Hematopoietic multipotent progenitor cell treated with erythropoietin and hydrocortisone succinate and interleukin-3 and kit ligand, for 4 days (in vitro differentiated cells): ENCODE measurements around the gene MGLL.

Source experiments
- DNase-seq: peaks from one replicate; pipeline ENCODE4 v3.0.0-alpha.2; 2015

MGLL gene

GRCh38 chr3:127771746-127772145 is 50.6 kb downstream of the MGLL start:
- DNase-seq, result no peak

DNA sequence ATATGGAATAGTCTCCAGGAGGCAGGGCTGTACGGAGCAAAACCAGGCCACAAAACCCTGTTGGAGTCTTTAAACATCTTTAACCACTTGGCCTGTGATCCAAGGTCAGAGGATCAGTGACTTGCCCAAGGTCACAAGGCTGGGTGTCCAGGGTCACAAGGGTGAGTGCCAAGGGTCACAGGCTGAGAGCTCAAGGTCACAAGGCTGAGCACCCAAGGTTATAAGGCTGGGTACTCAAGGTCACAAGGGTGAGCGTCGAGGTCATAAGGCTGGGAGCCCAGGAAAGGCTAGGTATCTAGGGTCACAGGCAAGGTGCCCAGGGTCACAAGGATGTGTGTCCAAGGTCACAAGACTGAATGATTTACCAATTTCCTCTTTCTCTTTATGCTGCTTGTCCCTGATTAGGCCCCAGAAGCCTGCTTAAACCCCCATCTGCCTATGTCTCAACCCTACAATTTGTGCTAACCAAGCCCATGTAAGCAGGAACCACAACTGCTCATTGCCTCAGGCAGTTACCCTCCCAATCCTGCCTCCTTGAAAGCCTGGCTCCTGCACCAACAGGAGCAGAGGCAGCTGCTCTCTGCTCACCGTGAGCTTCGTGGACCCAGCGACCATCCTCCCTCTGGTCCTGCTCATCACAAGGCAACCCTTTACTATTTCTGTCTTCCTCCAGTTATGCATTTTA is 51.5 kb downstream of the MGLL start:
- DNase-seq, result peak; percentile 89

- DNase-seq, result no peak
Measured at GRCh38 chr3:127769284-127770081, 52.8 kb downstream of the MGLL start.

GRCh38 chr3:127768346-127769008 is 53.8 kb downstream of the MGLL start:
- DNase-seq, result peak; percentile 59

DNA sequence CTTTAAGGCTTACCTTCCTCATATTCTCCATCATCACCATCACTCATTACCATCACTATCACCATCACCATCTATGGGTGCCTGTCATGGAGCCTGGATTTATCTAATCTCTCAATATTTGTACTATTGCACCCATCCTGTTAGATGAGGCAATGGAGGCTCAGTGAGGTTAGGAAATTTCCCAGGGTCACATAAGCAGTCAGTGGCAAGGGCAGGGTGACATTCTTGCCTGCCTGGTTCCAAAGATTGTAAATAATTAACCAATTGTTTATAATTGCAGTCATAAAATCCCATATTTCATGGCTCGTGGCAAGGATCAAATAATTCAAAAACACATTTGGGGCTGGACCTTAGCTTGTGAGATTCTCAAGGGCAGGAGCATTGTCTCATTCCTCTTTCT is 55.2 kb downstream of the MGLL start:
- DNase-seq, result no peak

- no peak for DNase-seq
Measured at GRCh38 chr3:127765735-127766134, 56.6 kb downstream of the MGLL start.

DNA sequence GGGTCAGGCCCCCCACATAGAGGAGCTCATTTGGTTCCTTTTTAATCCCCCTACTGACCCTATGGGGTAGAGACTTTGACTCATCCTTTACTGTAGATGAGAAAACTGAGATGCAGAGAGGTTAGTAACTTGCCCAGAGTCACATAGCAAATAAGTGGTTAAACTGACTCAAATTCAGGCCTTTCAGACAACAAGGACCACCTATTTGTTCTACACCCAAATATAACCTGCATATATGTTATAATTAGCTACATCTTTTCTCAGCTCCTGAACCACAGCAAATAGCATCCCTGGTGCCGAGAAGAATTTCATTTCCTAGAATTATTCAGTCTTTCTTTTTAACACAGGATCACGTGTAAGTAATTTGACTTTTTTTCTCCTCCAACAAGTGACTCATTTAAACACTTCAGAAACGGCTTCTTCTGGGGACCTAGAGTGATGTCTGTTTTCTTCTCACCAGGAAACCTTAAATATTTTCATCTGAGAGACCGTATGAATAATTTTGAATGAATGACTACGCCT is 57.4 kb downstream of the MGLL start:
- no peak for DNase-seq

GRCh38 chr3:127764301-127764700 is 58.0 kb downstream of the MGLL start:
- DNase-seq, result no peak

DNA sequence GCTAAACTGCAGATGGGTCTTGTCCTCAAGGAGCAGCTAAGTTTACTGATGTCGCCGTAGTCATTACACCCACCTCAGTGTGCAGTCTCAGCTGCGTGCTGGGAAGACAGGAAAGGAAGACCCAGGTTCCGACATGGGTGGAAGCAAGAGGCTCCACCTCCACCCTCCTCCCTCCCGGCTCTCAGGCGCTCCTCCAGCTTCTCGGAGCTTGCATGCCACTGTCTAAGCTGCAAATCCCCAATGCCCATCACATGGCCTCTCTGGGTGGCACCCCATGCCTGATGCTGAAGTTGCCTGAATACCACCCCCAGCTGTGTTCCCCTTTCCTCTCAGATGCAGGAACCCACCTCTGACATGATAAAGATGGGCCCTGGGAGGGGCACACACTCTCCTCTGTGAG is 58.5 kb downstream of the MGLL start:
- DNase-seq, result no peak

GRCh38 chr3:127763337-127763736 is 59.0 kb downstream of the MGLL start:
- DNase-seq, result no peak

DNA sequence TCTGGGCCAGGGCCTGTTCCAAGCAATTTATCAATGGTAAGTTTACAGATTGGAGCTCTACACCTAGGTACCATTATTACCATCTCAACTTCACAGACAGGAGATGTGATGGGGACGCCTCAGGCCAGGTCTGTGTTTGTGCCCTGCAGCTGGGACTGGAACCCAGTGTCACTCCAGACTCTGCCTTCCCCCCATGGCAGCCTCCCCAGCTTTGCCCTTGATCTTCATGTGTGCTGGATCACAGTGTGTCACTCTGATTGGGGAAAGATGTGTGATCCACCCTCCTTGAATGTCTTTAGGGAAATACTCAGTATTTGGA is 59.6 kb downstream of the MGLL start:
- no peak for DNase-seq

- peak; percentile 93 for DNase-seq
Measured at GRCh38 chr3:127762077-127762786, 60.1 kb downstream of the MGLL start.

GRCh38 chr3:127761441-127761801 is 60.9 kb downstream of the MGLL start:
- DNase-seq, result peak; percentile 88

DNA sequence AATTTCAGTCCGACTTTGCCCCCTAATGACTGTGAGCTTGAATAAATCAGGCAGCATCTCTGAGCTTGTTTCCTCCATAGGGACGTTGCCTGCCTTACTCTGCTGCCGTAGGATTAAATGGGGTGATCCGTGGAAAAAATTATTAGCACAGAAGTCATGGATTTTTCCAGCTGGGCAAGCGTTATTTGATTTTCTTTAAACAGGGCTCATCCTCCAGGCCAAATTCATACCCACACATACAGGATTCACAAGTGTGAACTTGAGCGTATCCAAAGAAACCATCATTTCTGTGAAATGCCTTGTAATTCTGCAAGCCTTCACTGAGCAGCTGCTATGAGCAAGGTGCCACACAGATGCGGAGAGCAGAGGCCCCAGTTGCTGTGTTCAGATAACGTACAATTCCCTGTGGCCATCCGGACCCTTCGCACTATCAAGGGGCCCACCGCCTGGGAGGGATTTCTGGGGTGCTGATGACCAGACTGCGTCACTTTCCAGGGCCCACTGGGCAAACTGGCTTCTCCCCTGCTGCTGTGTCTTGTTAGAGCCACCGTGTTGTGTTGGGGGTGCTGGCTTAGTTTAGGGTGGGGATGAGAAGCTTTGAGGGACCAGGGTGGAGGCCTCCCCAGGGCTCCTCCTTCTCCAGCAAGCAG is 61.4 kb downstream of the MGLL start:
- DNase-seq, result no peak

DNA sequence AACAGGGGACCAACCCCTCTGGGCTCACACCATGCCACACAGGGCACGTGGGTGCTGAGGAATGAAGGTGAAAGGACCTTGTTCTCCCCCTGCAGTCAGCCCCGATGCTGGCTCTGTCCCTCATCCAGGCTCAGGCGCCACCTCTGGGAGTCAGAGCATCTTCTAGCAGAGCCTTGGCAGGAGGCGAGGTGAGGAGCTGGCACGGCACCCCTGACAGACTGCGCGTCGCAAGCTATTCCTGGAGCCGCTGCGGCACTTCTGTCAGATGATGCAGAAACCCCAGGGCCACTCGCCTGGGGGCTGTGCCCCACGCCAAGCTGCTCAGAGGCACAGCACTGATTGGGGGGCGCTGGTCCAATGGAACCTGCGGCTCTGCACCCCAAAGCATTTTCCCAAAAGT is 62.0 kb downstream of the MGLL start:
- DNase-seq, result no peak

- DNase-seq, result no peak
Measured at GRCh38 chr3:127759826-127760225, 62.5 kb downstream of the MGLL start.

DNA sequence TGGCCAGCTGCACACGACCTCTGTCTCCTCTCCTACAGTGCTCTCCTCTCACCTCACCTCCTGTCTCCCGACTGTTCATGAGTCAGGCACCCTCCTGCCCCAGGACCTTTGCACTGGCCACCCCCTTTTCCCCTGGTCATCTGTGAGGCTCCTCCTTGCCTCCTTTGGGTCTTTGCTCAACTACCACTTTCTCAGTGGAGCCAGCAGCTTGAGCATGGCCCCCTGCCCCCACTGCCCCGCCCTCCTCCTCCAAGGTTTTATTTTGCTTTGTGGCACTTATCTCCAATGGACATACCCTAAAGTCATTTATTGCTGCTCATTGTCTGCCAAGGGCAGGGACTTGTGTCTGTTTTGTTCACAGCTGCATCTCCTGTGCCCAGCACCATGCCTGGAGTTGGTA is 64.3 kb downstream of the MGLL start:
- peak; percentile 88 for DNase-seq

- no peak for DNase-seq
Measured at GRCh38 chr3:127755305-127755681, 67.0 kb downstream of the MGLL start.

GRCh38 chr3:127754411-127755304 is 67.7 kb downstream of the MGLL start:
- peak; percentile 47 for DNase-seq

GRCh38 chr3:127753898-127754410 is 68.4 kb downstream of the MGLL start:
- DNase-seq, result no peak

- no peak for DNase-seq
Measured at GRCh38 chr3:127753338-127753737, 69.0 kb downstream of the MGLL start.

- no peak for DNase-seq
Measured at GRCh38 chr3:127751782-127752181, 70.5 kb downstream of the MGLL start.
